Stimulated activated naive CD8-positive, alpha-beta T cell treated with anti-CD3 and anti-CD28 coated beads, Interleukin-15, Interleukin-2, amounts not matched to agents 100 U/mL and 50 U/mL, for 24 hours (primary cell): ENCODE measurements around the gene AMDHD1.

ENCODE experiments used
- ATAC-seq: fragments of 150-1000 bp; cut with Tn5 transposase; one replicate; pipeline ENCODE4 v1.10.0; 2021
- DNase-seq: peaks from one replicate; pipeline ENCODE4 v3.0.0; 2021

Gene AMDHD1

GRCh38 chr12:95996034-95996658 is 53.0 kb downstream of the AMDHD1 start, which contains the start of gene HAL:
Gene HAL (minus strand): TSS chr12:95996344. CDS start chr12:95995910, 434 bp downstream.
- ATAC-seq (no peak), DNase-seq (no peak)

- no peak for ATAC-seq
Measured at GRCh38 chr12:95997276-95997675, 54.1 kb downstream of the AMDHD1 start.

GRCh38 chr12:95997911-95998510 is 54.9 kb downstream of the AMDHD1 start:
- ATAC-seq (no peak), DNase-seq (no peak)

More at GRCh38 chr12:95997276-95997675, 54.1 kb downstream of the AMDHD1 start:
- DNase-seq: no peak

GRCh38 chr12:95998611-95999286 is 55.6 kb downstream of the AMDHD1 start:
- peak; percentile 91 for ATAC-seq
- peak; percentile 18 for DNase-seq

GRCh38 chr12:95999484-95999883 is 56.4 kb downstream of the AMDHD1 start:
- no peak for ATAC-seq
- DNase-seq: no peak

- DNase-seq (no peak), ATAC-seq (no peak)
Measured at GRCh38 chr12:96000858-96001257, 57.7 kb downstream of the AMDHD1 start.

- ATAC-seq (no peak), DNase-seq (no peak)
Measured at GRCh38 chr12:96006727-96007126, 63.6 kb downstream of the AMDHD1 start.

- DNase-seq (no peak), ATAC-seq (no peak)
Measured at GRCh38 chr12:96007729-96008128, 64.6 kb downstream of the AMDHD1 start.

GRCh38 chr12:96014943-96015599 is 71.9 kb downstream of the AMDHD1 start:
- ATAC-seq (no peak), DNase-seq (no peak)

GRCh38 chr12:96015672-96016071 is 72.5 kb downstream of the AMDHD1 start:
- DNase-seq: no peak

More at GRCh38 chr12:96015672-96016071, 72.5 kb downstream of the AMDHD1 start:
- no peak for ATAC-seq
